Measurements from ENCODE around the gene OR2C3. TPM values are rescaled to one million over a fixed set of nuclear protein-coding genes. Genes with fewer than 3 reads are reported as not detected.
"Not testable (repeated sequence)": the region's sequence is repeated elsewhere in the genome, so short reads cannot be mapped to it uniquely, and the experiment has no call there.

OR2C3 gene
- total RNA-seq, 1 donor from 2014 or later, result not detected

GRCh38 chr1:247528812-247529474 lies 7.3 kb downstream of the OR2C3 start:
- Mint-ChIP-seq H3K27ac (no peak overlapping the region), H3K9me3 (ENCODE audit: low read depth) (no peaks in the 10 kb centered on the region), H3K4me3 (ENCODE audit: low read depth) (no peak overlapping the region), H3K27me3 (no peaks in the 10 kb centered on the region), H3K4me1 (ENCODE audit: low read depth) (no peaks in the 10 kb centered on the region), H3K36me3 (ENCODE audit: insufficient read depth) (no peaks in the 10 kb centered on the region)
- no peak for TF ChIP-seq CTCF (IDR thresholded peaks at IDR 0.05; ENCODE audit: unreplicated experiment)
- no peak for DNase-seq (ENCODE audit: low spot score, unreplicated experiment)

- not testable (repeated sequence) for H3K4me3 Mint-ChIP-seq (ENCODE audit: low read depth); H3K36me3 Mint-ChIP-seq (ENCODE audit: insufficient read depth); H3K27ac Mint-ChIP-seq; DNase-seq (ENCODE audit: low spot score, unreplicated experiment); H3K27me3 Mint-ChIP-seq; H3K9me3 Mint-ChIP-seq (ENCODE audit: low read depth); H3K4me1 Mint-ChIP-seq (ENCODE audit: low read depth)
Observed at GRCh38 chr1:247521886-247522285, 14.4 kb downstream of the OR2C3 start.

- H3K9me3 Mint-ChIP-seq (ENCODE audit: low read depth), result peaks cover 11% of the 10 kb centered on the region
- no peak for DNase-seq (ENCODE audit: low spot score, unreplicated experiment)
- TF ChIP-seq CTCF (IDR thresholded peaks at IDR 0.05; ENCODE audit: unreplicated experiment), result no peak
- H3K4me3 Mint-ChIP-seq (ENCODE audit: low read depth), result no peak overlapping the region
- H3K27ac Mint-ChIP-seq, result no peak overlapping the region
- H3K4me1 Mint-ChIP-seq (ENCODE audit: low read depth), result no peaks in the 10 kb centered on the region
- H3K36me3 Mint-ChIP-seq (ENCODE audit: insufficient read depth), result no peaks in the 10 kb centered on the region
- H3K27me3 Mint-ChIP-seq, result no peaks in the 10 kb centered on the region
Observed at GRCh38 chr1:247518613-247518891, 17.7 kb downstream of the OR2C3 start.

GRCh38 chr1:247517795-247518612 lies 18.2 kb downstream of the OR2C3 start:
- Mint-ChIP-seq H3K27me3 (no peaks in the 10 kb centered on the region), H3K4me1 (ENCODE audit: low read depth) (no peaks in the 10 kb centered on the region), H3K9me3 (ENCODE audit: low read depth) (peaks cover 9% of the 10 kb centered on the region), H3K27ac (no peak overlapping the region), H3K36me3 (ENCODE audit: insufficient read depth) (no peaks in the 10 kb centered on the region), H3K4me3 (ENCODE audit: low read depth) (no peak overlapping the region)
- DNase-seq (ENCODE audit: low spot score, unreplicated experiment), result no peak
- TF ChIP-seq CTCF (IDR thresholded peaks at IDR 0.05; ENCODE audit: unreplicated experiment), result no peak

GRCh38 chr1:247506831-247507230 lies 29.4 kb downstream of the OR2C3 start:
- Mint-ChIP-seq H3K27ac (no peak overlapping the region), H3K4me3 (ENCODE audit: low read depth) (no peak overlapping the region), H3K9me3 (ENCODE audit: low read depth) (no peaks in the 10 kb centered on the region), H3K27me3 (no peaks in the 10 kb centered on the region), H3K36me3 (ENCODE audit: insufficient read depth) (no peaks in the 10 kb centered on the region), H3K4me1 (ENCODE audit: low read depth) (no peaks in the 10 kb centered on the region)
- no peak for TF ChIP-seq CTCF (IDR thresholded peaks at IDR 0.05; ENCODE audit: unreplicated experiment)
- no peak for DNase-seq (ENCODE audit: low spot score, unreplicated experiment)

GRCh38 chr1:247500865-247501264 lies 35.4 kb downstream of the OR2C3 start:
- Mint-ChIP-seq H3K4me1 (ENCODE audit: low read depth) (peaks cover 11% of the 10 kb centered on the region), H3K27me3 (no peaks in the 10 kb centered on the region), H3K36me3 (ENCODE audit: insufficient read depth) (no peaks in the 10 kb centered on the region), H3K4me3 (ENCODE audit: low read depth) (no peak overlapping the region), H3K27ac (no peak overlapping the region), H3K9me3 (ENCODE audit: low read depth) (no peaks in the 10 kb centered on the region)
- no peak for DNase-seq (ENCODE audit: low spot score, unreplicated experiment)
- no peak for TF ChIP-seq CTCF (IDR thresholded peaks at IDR 0.05; ENCODE audit: unreplicated experiment)

All from progenitor cell of endocrine pancreas (in vitro differentiated cells).